ENCODE measurements around the gene CABP1. TPM values are rescaled to one million over a fixed set of nuclear protein-coding genes. Genes with fewer than 3 reads are reported as not detected.
"Not testable (repeated sequence)": the region's sequence is repeated elsewhere in the genome, so short reads cannot be mapped to it uniquely, and the experiment has no call there.

CABP1 gene
- total RNA-seq, 1 donor from 2014 or later, result 0.30 TPM

- ATAC-seq (no peak), DNase-seq (peak; percentile 6)
- Histone ChIP-seq H3K4me3 (no peak overlapping the region), H3K9me3 (no peaks in the 10 kb centered on the region), H3K27me3 (ENCODE audit: low read depth) (no peaks in the 10 kb centered on the region), H3K27ac (no peak overlapping the region), H3K36me3 (no peaks in the 10 kb centered on the region), H3K4me1 (no peaks in the 10 kb centered on the region)
- intact Hi-C loops (cut with DNase I), result no loop called here
- TF ChIP-seq CTCF (IDR thresholded peaks at IDR 0.05), result no peak
These were observed 27.9 kb downstream of the CABP1 start for GRCh38 chr12:120668091-120668867.

DNA sequence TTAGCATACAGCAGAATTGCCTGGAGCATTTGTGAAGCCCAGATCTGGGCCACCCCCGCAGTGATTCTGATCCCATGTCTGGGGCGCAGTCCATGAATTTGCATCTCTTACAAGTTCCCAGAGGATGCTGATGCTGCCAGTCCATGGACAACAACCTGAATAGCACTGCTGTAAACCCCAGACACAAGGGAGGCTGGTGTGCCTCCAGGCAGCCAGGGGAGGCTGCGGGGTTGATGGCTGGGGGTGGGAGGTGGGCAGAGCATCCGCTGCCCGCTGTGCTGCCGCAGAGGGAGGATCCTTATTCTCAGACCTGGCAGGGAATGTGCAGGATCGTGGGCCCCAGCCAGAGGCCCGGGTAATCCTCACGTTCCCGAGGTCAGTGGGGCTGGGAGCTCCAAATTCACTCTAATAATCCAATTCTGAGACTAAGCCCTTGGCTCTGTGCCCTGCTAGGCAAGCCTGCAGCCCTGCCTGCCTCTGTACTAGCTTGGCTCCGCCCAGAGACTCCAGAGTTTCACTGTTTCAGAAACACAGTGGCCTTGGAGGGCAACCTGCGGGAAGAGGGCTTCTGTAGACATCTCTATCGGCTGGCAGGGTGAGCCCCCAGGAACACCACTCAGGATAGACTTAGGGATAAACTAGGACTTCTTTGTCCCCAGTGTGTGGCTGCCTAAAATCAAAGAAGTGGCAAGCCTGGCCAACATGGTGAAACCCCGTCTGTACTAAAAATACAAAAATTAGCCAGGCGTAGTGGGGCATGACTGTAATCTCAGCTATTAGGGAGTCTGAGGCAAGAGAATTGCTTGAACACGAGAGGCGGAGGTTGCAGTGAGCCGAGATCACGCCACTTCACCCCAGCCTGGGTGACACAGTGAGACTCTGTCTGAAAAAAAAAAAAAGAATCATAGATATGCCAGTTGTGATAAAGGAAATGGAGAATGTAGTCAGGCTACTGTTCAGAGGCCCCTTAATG lies 28.7 kb downstream of the CABP1 start:
- DNase-seq, result peak; percentile 45
- Histone ChIP-seq H3K4me3 (no peak overlapping the region), H3K36me3 (no peaks in the 10 kb centered on the region), H3K4me1 (no peaks in the 10 kb centered on the region), H3K9me3 (no peaks in the 10 kb centered on the region), H3K27me3 (ENCODE audit: low read depth) (no peaks in the 10 kb centered on the region), H3K27ac (no peak overlapping the region)
- intact Hi-C loops (cut with DNase I), result no loop called here
- no peak for TF ChIP-seq CTCF (IDR thresholded peaks at IDR 0.05)
- peak; percentile 36 to 47 for ATAC-seq

- H3K27me3 ChIP-seq (ENCODE audit: low read depth); intact Hi-C loops (cut with DNase I); H3K4me1 ChIP-seq; H3K4me3 ChIP-seq; H3K36me3 ChIP-seq; H3K9me3 ChIP-seq; H3K27ac ChIP-seq; ATAC-seq: not testable (repeated sequence)
- peak; percentile 10 for DNase-seq
These were observed 29.8 kb downstream of the CABP1 start for GRCh38 chr12:120670237-120670636.

DNA sequence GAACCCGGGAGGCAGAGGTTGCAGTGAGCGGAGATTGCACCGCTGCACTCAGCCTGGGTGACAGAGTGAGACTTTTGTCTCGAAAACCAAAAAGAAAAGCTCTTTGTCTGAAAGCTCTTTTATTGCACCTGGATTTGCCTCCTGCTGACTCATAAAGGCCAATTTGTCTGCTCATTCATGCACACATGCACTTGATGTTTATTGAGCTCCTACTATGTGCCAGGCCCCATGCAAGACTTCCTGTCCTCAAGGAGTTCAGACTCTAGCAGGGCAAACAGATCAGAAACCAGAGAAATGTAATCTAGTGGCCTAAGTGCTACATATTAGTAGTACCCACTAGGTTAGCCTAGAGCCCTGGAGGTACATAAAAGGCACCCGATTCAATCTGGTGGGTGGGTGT lies 30.2 kb downstream of the CABP1 start:
- intact Hi-C loops (cut with DNase I), result no loop called here
- Histone ChIP-seq H3K9me3 (no peaks in the 10 kb centered on the region), H3K36me3 (no peaks in the 10 kb centered on the region), H3K4me3 (no peak overlapping the region), H3K27ac (no peak overlapping the region), H3K27me3 (ENCODE audit: low read depth) (no peaks in the 10 kb centered on the region), H3K4me1 (no peaks in the 10 kb centered on the region)
- TF ChIP-seq CTCF (IDR thresholded peaks at IDR 0.05), result no peak
- ATAC-seq (no peak), DNase-seq (no peak)

DNA sequence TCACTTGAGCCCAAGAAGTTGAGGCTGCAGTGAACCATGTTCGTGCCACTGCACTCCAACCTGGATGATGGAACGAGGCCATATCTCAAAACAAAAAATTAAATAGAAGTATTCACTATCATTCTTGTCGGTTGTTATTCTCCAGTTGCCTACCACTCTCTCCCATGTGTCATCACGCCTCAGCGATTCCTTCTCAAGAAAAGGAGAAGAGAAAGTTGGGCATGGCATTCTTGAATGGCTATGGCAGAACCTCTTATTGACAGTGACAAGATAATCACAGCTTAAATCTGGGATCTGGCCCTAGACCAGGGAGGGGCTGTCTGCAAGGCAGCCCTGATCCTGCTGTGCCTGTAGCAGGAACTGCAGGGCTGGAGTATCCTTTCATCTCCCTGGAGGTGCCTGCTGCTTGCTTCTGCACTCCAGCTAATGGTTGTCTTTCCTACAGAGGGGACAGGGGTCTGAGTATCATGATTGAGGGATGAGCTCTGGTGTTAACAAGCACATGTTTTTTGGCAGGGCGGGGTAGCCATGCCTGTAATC lies 33.7 kb downstream of the CABP1 start:
- intact Hi-C loops (cut with DNase I), result no loop called here
- no peak for TF ChIP-seq CTCF (IDR thresholded peaks at IDR 0.05)
- no peak for DNase-seq
- Histone ChIP-seq H3K9me3 (no peaks in the 10 kb centered on the region), H3K4me1 (no peaks in the 10 kb centered on the region), H3K27ac (no peak overlapping the region), H3K27me3 (ENCODE audit: low read depth) (no peaks in the 10 kb centered on the region), H3K4me3 (no peak overlapping the region), H3K36me3 (no peaks in the 10 kb centered on the region)
- no peak for ATAC-seq
